IMR-90 (cell line): ENCODE data around the gene UBE2O. TPM values are rescaled to one million over a fixed set of nuclear protein-coding genes. Genes with fewer than 3 reads are reported as not detected.

Source experiments
- ATAC-seq: fragments of 200-7000 bp; cut with Tn5 transposase; 2 replicates; pipeline ENCODE4 v1.9.1; 2020; ENCODE audit warnings: low read depth, mild to moderate bottlenecking, moderate library complexity
- BruUV-seq: library from RNA; stranded (reverse); fragments of 400-500 nt; replicated peaks from 2 replicates; lab custom pipeline; 2021; lab: Mats Ljungman, UMichigan
- CTCF ChIA-PET: fragments of 300-600 bp; formaldehyde crosslinking; extraction: SDS; loops from one replicate; lab custom pipeline; 2021; ENCODE audit warnings: antibody characterized with exemption; lab: Yijun Ruan, JAX
- POLR2A ChIA-PET: fragments of 300-600 bp; sonication (Branson Sonifier 250); formaldehyde crosslinking; loops from one replicate; lab custom pipeline; 2022; ENCODE audit warnings: antibody characterized with exemption; ENCODE audit not compliant: unreplicated experiment; lab: Charles Lee
- DNase-seq: peaks from one replicate; pipeline ENCODE4 v3.0.0; 2013
- H2AFZ ChIP-seq: replicated peaks from 2 replicates; pipeline ENCODE3; 2013; ENCODE audit warnings: low read length, mild to moderate bottlenecking; ENCODE audit not compliant: poor library complexity
- H2AK5ac ChIP-seq: 2 replicates; pipeline ENCODE4 v1.6.1; 2013; ENCODE audit warnings: low read depth, low read length, inconsistent platforms
- H2AK9ac ChIP-seq: replicated peaks from 2 replicates; pipeline ENCODE3; 2013; ENCODE audit warnings: mild to moderate bottlenecking, low read depth, low read length, moderate library complexity; ENCODE audit not compliant: poor library complexity
- H2BK120ac ChIP-seq: 2 replicates; pipeline ENCODE4 v1.6.1; 2013; ENCODE audit warnings: low read depth, low read length, inconsistent platforms
- H2BK15ac ChIP-seq: 3 replicates; pipeline ENCODE4 v1.6.1; 2013; ENCODE audit warnings: low read depth, low read length, inconsistent platforms
- H2BK20ac ChIP-seq: 2 replicates; pipeline ENCODE4 v1.6.1; 2013; ENCODE audit warnings: low read depth, mild to moderate bottlenecking, inconsistent platforms, low read length, moderate library complexity
- H2BK5ac ChIP-seq: 2 replicates; pipeline ENCODE4 v1.6.1; 2013; ENCODE audit warnings: mild to moderate bottlenecking, low read depth, low read length, inconsistent platforms; ENCODE audit not compliant: poor library complexity, severe bottlenecking
- H3K14ac ChIP-seq: replicated peaks from 2 replicates; pipeline ENCODE4 v1.6.1; 2013; ENCODE audit warnings: low read depth, low read length, inconsistent platforms
- H3K18ac ChIP-seq: 2 replicates; pipeline ENCODE4 v1.6.1; 2013; ENCODE audit warnings: low read depth, low read length, control low read depth
- H3K23ac ChIP-seq: 2 replicates; pipeline ENCODE4 v1.6.1; 2013; ENCODE audit warnings: low read depth, low read length, inconsistent platforms
- H3K27ac ChIP-seq: 2 replicates; pipeline ENCODE4 v1.5.1; 2013; ENCODE audit warnings: mild to moderate bottlenecking, control low read depth, low read length; ENCODE audit not compliant: insufficient read depth
- H3K27me3 ChIP-seq: 2 replicates; pipeline ENCODE4 v1.6.1; 2013; ENCODE audit warnings: low read length; ENCODE audit not compliant: control insufficient read depth, insufficient read depth
- H3K36me3 ChIP-seq: 2 replicates; pipeline ENCODE4 v1.6.1; 2013; ENCODE audit warnings: low read length, mixed read lengths; ENCODE audit not compliant: control insufficient read depth, insufficient read depth
- H3K4ac ChIP-seq: 2 replicates; pipeline ENCODE4 v1.6.1; 2013; ENCODE audit warnings: low read depth, low read length, inconsistent platforms
- H3K4me1 ChIP-seq: 2 replicates; pipeline ENCODE4 v1.6.1; 2013; ENCODE audit warnings: low read length, mixed read lengths; ENCODE audit not compliant: control insufficient read depth, insufficient read depth
- H3K4me2 ChIP-seq: 2 replicates; pipeline ENCODE4 v1.6.1; 2013; ENCODE audit warnings: low read depth, mild to moderate bottlenecking, control low read depth, low read length, moderate library complexity
- H3K4me3 ChIP-seq: 2 replicates; pipeline ENCODE4 v1.5.1; 2013; ENCODE audit warnings: low read depth, mild to moderate bottlenecking, control low read depth, low read length, moderate library complexity; ENCODE audit not compliant: insufficient read depth
- H3K56ac ChIP-seq: 2 replicates; pipeline ENCODE4 v1.6.1; 2013; ENCODE audit warnings: low read length, inconsistent platforms; ENCODE audit not compliant: insufficient read depth; ENCODE audit errors: extremely low read depth
- H3K79me1 ChIP-seq, 2 experiments: 2 replicates each; pipeline ENCODE4 v1.6.1; 2013; ENCODE audit warnings: low read length in 2 of 2, inconsistent platforms in 1 of 2, low read depth in 1 of 2
- H3K9ac ChIP-seq: 2 replicates; pipeline ENCODE4 v1.6.1; 2013; ENCODE audit warnings: low read depth, low read length, control low read depth
- H3K9me1 ChIP-seq: 2 replicates; pipeline ENCODE4 v1.6.1; 2013; ENCODE audit warnings: low read length, inconsistent platforms; ENCODE audit not compliant: insufficient read depth
- H3K9me3 ChIP-seq: 2 replicates; pipeline ENCODE4 v1.6.1; 2013; ENCODE audit warnings: low read length; ENCODE audit not compliant: control insufficient read depth, insufficient read depth
- H4K20me1 ChIP-seq: 2 replicates; pipeline ENCODE4 v1.6.1; 2013; ENCODE audit warnings: low read length, inconsistent platforms; ENCODE audit not compliant: insufficient read depth
- H4K5ac ChIP-seq: 2 replicates; pipeline ENCODE4 v1.6.1; 2013; ENCODE audit warnings: mild to moderate bottlenecking, low read depth, low read length, control low read depth
- H4K8ac ChIP-seq, 2 experiments: 2 replicates each; pipeline ENCODE4 v1.6.1; 2013; ENCODE audit warnings: low read depth in 2 of 2, low read length in 2 of 2, control low read depth in 1 of 2, inconsistent platforms in 1 of 2
- H4K91ac ChIP-seq: 2 replicates; pipeline ENCODE4 v1.6.1; 2013; ENCODE audit warnings: low read depth, low read length, inconsistent platforms; ENCODE audit not compliant: insufficient read depth
- CTCF ChIP-seq: conservative IDR thresholded peaks from 2 replicates; pipeline ENCODE4 v1.5.1; 2012; ENCODE audit warnings: mild to moderate bottlenecking, low read depth, low read length, improper control_type of control experiment
- RCOR1 ChIP-seq: IDR thresholded peaks from 2 replicates; pipeline ENCODE4 v1.6.1; 2012; ENCODE audit warnings: mild to moderate bottlenecking, low read length, improper control_type of control experiment; ENCODE audit not compliant: insufficient replicate concordance
- SMC3 ChIP-seq: fragments of 150-350 bp; IDR thresholded peaks from 2 replicates; pipeline ENCODE4 v1.6.1; 2016; ENCODE audit warnings: low read depth, mild to moderate bottlenecking, antibody characterized with exemption, low read length, moderate library complexity
- WGBS, 2 experiments: methylation state at CpG; one replicate each; pipeline versions ENCODE4 v1.1.5 to v1.1.7; 2013; ENCODE audit warnings: missing lambda C conversion rate in 2 of 2; ENCODE audit not compliant: insufficient read length in 1 of 2; ENCODE audit errors: extremely low coverage in 2 of 2; 5-methylcytosine and 5-hydroxymethylcytosine counted together
- dilution Hi-C: fragments of 300-500 bp; cut with HindIII; formaldehyde crosslinking; loops from one replicate; pipeline ENCODE4 v1.14.3; 2018; ENCODE audit warnings: low sequenced_read_pairs; ENCODE audit not compliant: unreplicated experiment
- in situ Hi-C: fragments of 300-500 bp; cut with MboI; formaldehyde crosslinking; loops from 3 replicates; pipeline ENCODE4 v1.14.3; 2019; ENCODE audit warnings: low sequenced_read_pairs, inconsistent platforms, mixed read lengths
- intact Hi-C: fragments of 100-400 bp; cut with micrococcal nuclease; formaldehyde crosslinking; loops from 2 replicates; pipeline ENCODE4 v1.10.0; 2022
- polyA plus RNA-seq, 3 experiments: library from polyadenylated mRNA; depleted of rRNA; stranded (reverse); fragments of >200 nt; gene quantifications; 2 replicates each; pipeline ENCODE4 v1.2.3, GENCODE V29; 2012; ENCODE audit warnings: low replicate concordance in 1 of 3
- total RNA-seq: library from RNA; depleted of rRNA; stranded (reverse); fragments of >200 nt; gene quantifications from 2 replicates; pipeline ENCODE4 v1.2.3, GENCODE V29; 2012
- TF ChIP-seq, protein P1 (sequence below): fragments of 150-350 bp; IDR thresholded peaks from 2 replicates; pipeline ENCODE4 v1.6.1; 2017; ENCODE audit warnings: mild to moderate bottlenecking, antibody characterized with exemption, low read length, low read depth

The UBE2O gene
- total and polyA plus RNA-seq, 2 of the 4 experiments (the other 2 are of a cell fraction): 17.6 TPM

DNA sequence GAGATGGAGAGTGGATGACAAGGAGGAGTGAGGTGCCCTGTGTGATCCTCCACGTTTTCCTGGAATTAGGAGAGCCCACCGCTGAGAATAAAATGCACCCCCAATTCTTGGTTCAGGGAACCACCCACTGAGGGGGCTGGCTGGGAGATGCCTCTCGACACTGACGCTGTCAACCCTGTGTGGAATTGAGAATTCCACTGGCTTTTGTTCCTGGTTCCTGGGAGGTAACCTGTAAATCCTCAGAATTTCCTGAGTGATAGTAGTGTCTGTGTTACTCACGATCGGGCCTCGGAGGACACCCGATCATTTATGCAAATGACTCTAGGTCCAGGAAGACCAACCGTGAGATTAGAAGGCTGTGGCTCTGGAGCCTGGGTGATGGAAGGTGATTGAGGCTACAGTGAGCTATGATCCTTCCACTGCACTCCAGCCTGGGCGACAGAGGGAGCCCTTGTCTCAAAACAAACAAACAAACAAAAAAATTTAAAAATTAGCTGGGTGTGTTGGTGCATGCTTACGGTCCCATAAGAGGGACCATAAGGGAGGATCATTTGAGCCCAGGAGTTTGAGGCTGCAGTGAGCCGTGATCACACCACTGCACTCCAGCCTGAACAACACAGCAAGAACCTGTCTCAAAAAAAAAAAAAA, 87.6 kb downstream of the UBE2O start:
- BruUV-seq: no TSS peak
- intact Hi-C loops (no loop called here), in situ Hi-C loops (no loop called here), dilution Hi-C loops (no loop called here)
- 100% methylated on average over 2 of the region's 12 CpGs; no CpG with 5 or more reads in 1 of the 2 experiments for WGBS, 2 experiments
- Histone ChIP-seq H3K23ac (no peak overlapping the region), H2BK15ac (no peak overlapping the region), H3K27me3 (no peaks in the 10 kb centered on the region), H3K14ac (no peak overlapping the region), H4K20me1 (no peaks in the 10 kb centered on the region), H4K5ac (no peak overlapping the region), H3K4me1 (peaks cover 16% of the 10 kb centered on the region), H2BK120ac (no peak overlapping the region), H3K4me2 (no peak overlapping the region), H3K9ac (no peak overlapping the region), H2AK5ac (no peak overlapping the region), H4K91ac (no peak overlapping the region), H2BK5ac (no peak overlapping the region), H3K9me1 (peaks cover 10% of the 10 kb centered on the region), H3K56ac (no peak overlapping the region), H3K27ac (no peak overlapping the region), H3K79me1 (peaks cover 0 to 16% of the 10 kb centered on the region in 2 experiments; a peak in 2 of 4 replicates), H3K4ac (no peak overlapping the region), H4K8ac (no peak overlapping the region), H3K9me3 (no peaks in the 10 kb centered on the region), H3K18ac (no peak overlapping the region), H3K4me3 (no peak overlapping the region), H2AK9ac (no peak overlapping the region), H3K36me3 (no peaks in the 10 kb centered on the region), H2AFZ (no peak overlapping the region), H2BK20ac (no peak overlapping the region)
- no peak for DNase-seq
- ATAC-seq: no peak
- ChIA-PET POLR2A (no interaction called here), CTCF (no interaction called here)
- TF ChIP-seq, protein P1, sequence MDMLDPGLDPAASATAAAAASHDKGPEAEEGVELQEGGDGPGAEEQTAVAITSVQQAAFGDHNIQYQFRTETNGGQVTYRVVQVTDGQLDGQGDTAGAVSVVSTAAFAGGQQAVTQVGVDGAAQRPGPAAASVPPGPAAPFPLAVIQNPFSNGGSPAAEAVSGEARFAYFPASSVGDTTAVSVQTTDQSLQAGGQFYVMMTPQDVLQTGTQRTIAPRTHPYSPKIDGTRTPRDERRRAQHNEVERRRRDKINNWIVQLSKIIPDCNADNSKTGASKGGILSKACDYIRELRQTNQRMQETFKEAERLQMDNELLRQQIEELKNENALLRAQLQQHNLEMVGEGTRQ: no peak
- TF ChIP-seq SMC3 (no peak), RCOR1 (no peak), CTCF (no peak)
